Naive thymus-derived CD4-positive, alpha-beta T cell (primary cell): ENCODE measurements around the gene RPL18. TPM values are rescaled to one million over a fixed set of nuclear protein-coding genes. Genes with fewer than 3 reads are reported as not detected.

Experiments
- ATAC-seq: fragments of 150-1000 bp; cut with Tn5 transposase; 2 replicates; pipeline ENCODE4 v1.10.0; 2021; ENCODE audit warnings: mild to moderate bottlenecking, moderate library complexity
- CTCF ChIA-PET: fragments of 350-600 bp; sonication (Branson Sonifier 250); formaldehyde crosslinking; loops from one replicate; lab custom pipeline; 2021; ENCODE audit warnings: antibody characterized with exemption; lab: Charles Lee
- POLR2A ChIA-PET: fragments of 350-600 bp; sonication (Branson Sonifier 250); formaldehyde crosslinking; loops from one replicate; lab custom pipeline; 2021; ENCODE audit warnings: antibody characterized with exemption, inconsistent platforms; lab: Charles Lee
- DNase-seq, 9 donors: peaks; one replicate each; pipeline versions ENCODE4 v3.0.0 to v3.0.0-alpha.2; 2020 to 2022; ENCODE audit warnings: mixed read lengths in 1 of 9
- H3K27ac ChIP-seq: one replicate; pipeline ENCODE4 v1.7.0; 2013; ENCODE audit warnings: mild to moderate bottlenecking, low read depth, low read length, moderate library complexity
- H3K27me3 ChIP-seq, 2 donors: one replicate each; pipeline ENCODE4 v1.7.0; 2013; ENCODE audit warnings: low read length in 2 of 2, mild to moderate bottlenecking in 2 of 2, moderate library complexity in 2 of 2; ENCODE audit not compliant: control insufficient read depth in 2 of 2, insufficient read depth in 2 of 2
- H3K36me3 ChIP-seq, 3 experiments: 1 replicate in 2 of 3; 2 replicates in 1 of 3; pipeline ENCODE4 v1.7.0; 2013; ENCODE audit warnings: low read length in 3 of 3, mild to moderate bottlenecking in 3 of 3, moderate library complexity in 1 of 3; ENCODE audit not compliant: insufficient read depth in 3 of 3, control insufficient read depth in 2 of 3
- H3K4me1 ChIP-seq, 2 donors: one replicate each; pipeline ENCODE4 v1.7.0; 2013; ENCODE audit warnings: low read length in 2 of 2, mild to moderate bottlenecking in 2 of 2, moderate library complexity in 1 of 2; ENCODE audit not compliant: control insufficient read depth in 2 of 2, insufficient read depth in 2 of 2
- H3K4me3 ChIP-seq: 2 replicates; pipeline ENCODE4 v1.7.0; 2013; ENCODE audit warnings: mild to moderate bottlenecking, low read length
- H3K9me3 ChIP-seq, 3 experiments: 1 replicate in 2 of 3; 2 replicates in 1 of 3; pipeline ENCODE4 v1.7.0; 2013; ENCODE audit warnings: low read length in 3 of 3; ENCODE audit not compliant: control insufficient read depth in 2 of 3
- H3K27ac Mint-ChIP-seq, 9 donors: one replicate each; pipeline ENCODE4 v1.8.0; 2020 to 2022; ENCODE audit warnings: mixed read lengths in 9 of 9, mild to moderate bottlenecking in 8 of 9, moderate library complexity in 5 of 9, inconsistent platforms in 2 of 9
- H3K27me3 Mint-ChIP-seq, 5 donors: one replicate each; pipeline ENCODE4 v1.8.0; 2021 to 2022; ENCODE audit warnings: mixed read lengths in 5 of 5, mild to moderate bottlenecking in 1 of 5
- H3K36me3 Mint-ChIP-seq, 5 donors: one replicate each; pipeline ENCODE4 v1.8.0; 2020 to 2022; ENCODE audit warnings: mixed read lengths in 5 of 5, mild to moderate bottlenecking in 3 of 5, inconsistent platforms in 1 of 5
- H3K4me1 Mint-ChIP-seq, 7 donors: one replicate each; pipeline ENCODE4 v1.8.0; 2020 to 2022; ENCODE audit warnings: mixed read lengths in 7 of 7, mild to moderate bottlenecking in 3 of 7, inconsistent platforms in 1 of 7
- H3K4me3 Mint-ChIP-seq, 10 donors: one replicate each; pipeline ENCODE4 v1.8.0; 2020 to 2022; ENCODE audit warnings: mild to moderate bottlenecking in 10 of 10, mixed read lengths in 10 of 10, moderate library complexity in 6 of 10, inconsistent platforms in 2 of 10
- H3K9me3 Mint-ChIP-seq, 11 donors: one replicate each; pipeline ENCODE4 v1.8.0; 2020 to 2022; ENCODE audit warnings: mixed read lengths in 11 of 11, mild to moderate bottlenecking in 4 of 11, inconsistent platforms in 1 of 11, moderate library complexity in 1 of 11
- intact Hi-C, 2 donors: fragments of 100-400 bp; cut with micrococcal nuclease; formaldehyde crosslinking; loops; one replicate each; pipeline ENCODE4 v1.15.1; 2023
- polyA plus RNA-seq, 2 donors: library from polyadenylated mRNA; unstranded; fragments of 300-500 nt; fragmentation: Illumina TruSeq; gene quantifications; one replicate each; pipeline ENCODE4 v1.2.3, GENCODE V29; 2021
- total RNA-seq, 6 experiments: library from RNA in 5 of 6; stranded (reverse) in 5 of 6; gene quantifications; 1 replicate in 5 of 6; 2 replicates in 1 of 6; pipeline ENCODE4 v1.2.3 and lab custom pipeline; 2021 to 2026

The RPL18 gene
- total and polyA plus RNA-seq, 7 experiments from 2014 or later = 1,570 to 2,826 (median 2,813) TPM

DNA sequence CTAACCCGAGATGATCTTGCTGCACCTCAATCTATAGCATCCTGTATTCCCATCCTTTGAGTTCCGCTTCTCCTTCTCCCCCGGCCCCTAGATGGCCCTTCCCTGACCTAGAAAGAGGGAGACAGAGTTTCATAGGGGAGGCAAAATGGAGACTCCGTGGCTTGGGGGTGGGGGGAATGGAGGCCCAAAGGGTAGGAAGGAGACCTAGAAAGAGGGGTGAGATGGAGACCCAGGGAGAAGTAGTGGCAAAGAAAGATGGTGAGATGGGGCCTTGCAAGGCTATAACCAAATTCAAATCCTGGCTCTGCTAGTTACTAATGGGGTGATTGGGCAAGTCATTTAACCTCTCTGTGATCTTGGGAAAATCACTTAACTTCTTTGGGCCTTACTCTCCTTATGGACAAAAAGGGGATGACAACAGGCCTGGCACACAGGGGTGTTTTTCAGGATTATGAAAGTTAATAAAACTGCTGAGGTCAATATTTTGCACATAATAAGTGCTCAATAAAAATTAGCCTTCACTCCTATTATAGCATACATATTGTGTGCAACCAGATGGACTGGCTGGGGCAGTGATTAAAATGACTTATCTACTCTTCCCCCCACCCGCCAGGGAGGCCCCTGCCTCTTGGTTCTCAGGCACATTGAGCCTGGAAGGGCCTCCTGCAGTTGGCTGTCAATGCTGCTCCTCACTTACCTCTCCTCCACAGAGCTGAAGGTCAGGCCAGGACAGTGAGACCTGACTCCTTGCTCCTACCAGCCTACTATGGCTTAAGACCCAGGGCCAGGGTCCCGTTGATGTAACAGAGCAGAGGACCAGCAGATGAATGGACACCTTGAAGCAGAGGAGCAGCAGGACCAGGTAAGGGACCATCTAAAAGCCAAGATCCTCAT lies 961 bp upstream of the RPL18 start:
- ATAC-seq (no peak), DNase-seq (no peak)
- peaks cover 0 to 3% (median 0%) of the 10 kb centered on the region in 11 donors for H3K9me3 Mint-ChIP-seq
- Histone ChIP-seq H3K4me3 (peak overlapping the region; percentile 96), H3K27ac (peak overlapping the region; percentile 95), H3K9me3 (no peaks in the 10 kb centered on the region), H3K36me3 (peaks cover 0 to 33% (median 13%) of the 10 kb centered on the region in 3 experiments), H3K27me3 (no peaks in the 10 kb centered on the region), H3K4me1 (peaks cover 26 to 45% of the 10 kb centered on the region in 2 donors)
- peaks cover 44 to 70% (median 55%) of the 10 kb centered on the region in 7 donors for H3K4me1 Mint-ChIP-seq
- CTCF ChIA-PET = interaction anchor here (0.6 to 1.3 kb wide), 5 partner anchors 14 to 831 kb away, joined by 3 to 6 read pairs (median 3); no protein-coding TSS in a partner anchor
- POLR2A ChIA-PET = interaction anchor here (0.6 to 5.9 kb wide), 24 partner anchors 7 to 1199 kb away, joined by 3 to 73 read pairs (median 4); partner anchors contain the start of genes CA11, DBP, SYNGR4 and TMEM143
- H3K36me3 Mint-ChIP-seq = peaks cover 0 to 31% (median 14%) of the 10 kb centered on the region in 5 donors
- no peaks in the 10 kb centered on the region for H3K27me3 Mint-ChIP-seq
- peak overlapping the region; percentile 96 to 99 (median 98) for H3K27ac Mint-ChIP-seq
- peak overlapping the region; percentile 88 to 99 (median 96) for H3K4me3 Mint-ChIP-seq
- intact Hi-C loops = loop anchor here (1.0 to 10.0 kb wide), 15 partner anchors 17 to 1257 kb away; partner anchors contain the start of genes CYTH2 (in 2 of the 2), DBP (in 2 of the 2), GRWD1 (in 2 of the 2) and AKT1S1 (in 1 of the 2)

DNA sequence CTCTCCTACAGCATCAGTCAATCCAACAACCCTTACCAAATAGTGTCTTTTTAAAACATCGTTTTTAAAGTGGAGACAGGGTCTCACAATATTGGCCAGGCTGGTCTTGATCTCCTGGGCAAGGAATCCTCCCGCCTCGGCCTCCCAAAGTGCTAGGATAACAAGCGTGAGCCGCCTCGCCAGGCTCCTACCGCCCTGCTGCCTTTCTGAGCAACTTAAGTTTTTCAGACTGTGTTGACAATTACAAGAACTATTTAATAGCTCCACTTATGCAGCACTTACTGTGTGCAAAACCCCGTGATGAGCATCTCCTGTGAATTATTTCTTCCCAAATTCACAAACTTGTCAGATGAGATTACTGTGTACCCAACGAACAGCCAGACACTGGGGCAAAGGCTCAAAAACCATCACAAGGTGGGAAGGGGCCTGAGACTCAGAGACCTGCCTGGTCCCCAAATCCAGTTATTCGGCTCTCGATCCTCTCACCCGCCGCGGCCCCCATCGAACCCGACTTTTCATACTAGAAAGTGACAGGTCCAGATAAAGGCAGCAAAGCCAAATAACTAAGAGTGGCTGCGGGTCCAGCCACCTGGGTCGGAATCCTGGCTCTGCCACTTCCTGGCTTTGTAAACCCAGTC lies 581 bp downstream of the RPL18 start:
- peak overlapping the region; percentile 95 for H3K27ac ChIP-seq
- H3K36me3 Mint-ChIP-seq = peaks cover 0 to 28% (median 14%) of the 10 kb centered on the region in 5 donors
- H3K4me1 Mint-ChIP-seq = peaks cover 34 to 57% (median 47%) of the 10 kb centered on the region in 7 donors
- H3K4me3 ChIP-seq = peak overlapping the region; percentile 96
- peak overlapping the region; percentile 96 to 99 (median 98) for H3K27ac Mint-ChIP-seq
- intact Hi-C loops = loop anchor here (2.0 to 10.0 kb wide), 5 partner anchors 30 to 1026 kb away; partner anchors contain the start of genes RRAS (in 1 of the 2), SCAF1 (in 1 of the 2) and SYNGR4 (in 1 of the 2)
- peaks cover 0 to 36% (median 16%) of the 10 kb centered on the region in 3 experiments for H3K36me3 ChIP-seq
- DNase-seq (no peak), ATAC-seq (no peak)
- H3K27me3 ChIP-seq = no peaks in the 10 kb centered on the region
- no peaks in the 10 kb centered on the region for H3K9me3 ChIP-seq
- peaks cover 0 to 3% (median 0%) of the 10 kb centered on the region in 11 donors for H3K9me3 Mint-ChIP-seq
- POLR2A ChIA-PET = interaction anchor here (0.5 to 5.2 kb wide), 20 partner anchors 9 to 1259 kb away, joined by 3 to 73 read pairs (median 4); partner anchors contain the start of genes AKT1S1, CA11, DBP and KPTN
- H3K27me3 Mint-ChIP-seq = no peaks in the 10 kb centered on the region
- CTCF ChIA-PET = interaction anchor here (0.6 to 1.9 kb wide), 6 partner anchors 9 to 218 kb away, joined by 3 to 9 read pairs (median 4); partner anchors contain the start of gene FUT2
- peak overlapping the region; percentile 88 to 99 (median 96) for H3K4me3 Mint-ChIP-seq
- peaks cover 20 to 39% of the 10 kb centered on the region in 2 donors for H3K4me1 ChIP-seq

DNA sequence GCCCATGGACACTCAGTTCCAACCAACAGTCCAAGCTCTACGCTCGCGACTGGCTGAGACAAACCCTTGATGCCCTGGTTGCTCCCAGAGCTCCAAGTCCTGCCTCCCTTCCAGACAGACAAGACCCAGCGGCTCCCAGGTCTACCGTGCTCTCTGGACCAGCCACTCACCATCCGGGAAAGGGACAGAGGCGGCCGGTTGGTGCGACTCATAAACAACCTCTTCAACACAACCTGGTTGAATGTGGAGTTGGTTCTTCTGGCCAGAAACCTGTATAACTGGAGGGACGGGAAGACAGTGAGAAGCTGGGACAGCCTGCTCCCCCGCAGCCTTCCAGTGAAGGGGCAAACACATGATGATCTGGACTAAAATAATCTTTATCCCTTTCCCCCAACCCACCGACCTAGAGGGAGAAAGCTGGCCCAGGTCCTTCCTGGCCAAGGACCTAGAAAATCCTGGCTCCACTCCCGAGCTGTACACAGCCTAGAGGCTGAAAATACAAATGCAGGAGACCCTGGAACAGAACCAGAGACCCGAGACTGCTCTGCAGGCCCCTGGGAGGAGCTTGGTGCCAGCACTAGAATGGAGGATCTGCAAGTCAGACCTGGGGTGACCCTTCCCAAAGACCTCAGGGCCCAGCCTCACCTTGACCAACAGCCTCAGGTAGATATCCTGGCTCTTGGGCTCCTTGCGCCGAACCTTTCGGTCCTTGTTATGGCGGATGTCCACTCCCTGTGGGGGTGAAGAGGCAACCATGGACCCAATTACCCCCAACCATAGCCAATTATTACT lies 1.6 kb downstream of the RPL18 start:
- Mint-ChIP-seq H3K27me3 (no peaks in the 10 kb centered on the region), H3K4me3 (peak overlapping the region; percentile 88 to 99 (median 96)), H3K4me1 (peaks cover 29 to 50% (median 40%) of the 10 kb centered on the region in 7 donors), H3K36me3 (peaks cover 0 to 24% (median 11%) of the 10 kb centered on the region in 5 donors), H3K27ac (peak overlapping the region in 8 of 9 donors; percentile 96 to 99 (median 98)), H3K9me3 (peaks cover 0 to 2% (median 0%) of the 10 kb centered on the region in 11 donors)
- peak overlapping the region; percentile 95 for H3K27ac ChIP-seq
- intact Hi-C loops = loop anchor here in 1 of 2 donors (10.0 kb wide), 1 partner anchor 1027 kb away; the partner anchor contains the start of genes RRAS and SCAF1
- POLR2A ChIA-PET = interaction anchor here (0.8 to 5.2 kb wide), 8 partner anchors 8 to 203 kb away, joined by 3 to 73 read pairs (median 4); partner anchors contain the start of gene DBP
- DNase-seq (no peak), ATAC-seq (no peak)
- no peaks in the 10 kb centered on the region for H3K27me3 ChIP-seq
- CTCF ChIA-PET = interaction anchor here (1.4 to 1.9 kb wide), 3 partner anchors 10 to 33 kb away, joined by 3 to 9 read pairs (median 5); no protein-coding TSS in a partner anchor
- H3K9me3 ChIP-seq = no peaks in the 10 kb centered on the region
- H3K4me3 ChIP-seq = peak overlapping the region; percentile 96
- H3K4me1 ChIP-seq = peaks cover 17 to 36% of the 10 kb centered on the region in 2 donors
- peaks cover 0 to 36% (median 16%) of the 10 kb centered on the region in 3 experiments for H3K36me3 ChIP-seq

DNA sequence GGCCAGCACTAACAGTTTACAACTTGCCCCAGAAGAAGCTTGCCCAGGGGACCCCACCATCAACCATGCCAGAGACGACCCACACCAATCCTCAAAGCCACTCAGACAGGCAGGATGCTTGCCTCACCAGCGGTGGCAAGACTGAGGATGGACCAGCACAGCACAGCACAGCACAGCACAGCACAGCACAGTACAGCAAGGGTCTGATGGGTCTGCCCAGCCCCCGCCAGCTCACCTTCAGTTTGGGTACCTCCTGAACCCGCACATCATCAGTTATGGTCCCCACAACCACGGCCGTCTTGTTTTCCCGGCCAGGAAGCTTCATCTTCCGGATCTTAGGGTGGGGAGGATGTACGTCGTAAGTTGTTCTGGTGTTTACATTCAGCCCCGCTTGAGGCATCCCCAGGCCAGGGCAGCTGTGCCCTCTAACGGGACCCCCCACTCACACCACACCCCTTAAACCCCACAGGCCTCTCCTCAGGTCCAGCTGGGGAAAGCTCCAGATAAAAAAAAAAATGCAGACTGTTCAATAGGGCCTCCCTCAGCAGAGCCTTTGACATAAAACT lies 2.4 kb downstream of the RPL18 start:
- Mint-ChIP-seq H3K27me3 (no peaks in the 10 kb centered on the region), H3K27ac (peak overlapping the region in 6 of 9 donors; percentile 26 to 99 (median 80)), H3K36me3 (peaks cover 0 to 21% (median 9%) of the 10 kb centered on the region in 5 donors), H3K4me1 (peaks cover 27 to 45% (median 36%) of the 10 kb centered on the region in 7 donors), H3K4me3 (peak overlapping the region; percentile 35 to 99 (median 92)), H3K9me3 (peaks cover 0 to 2% (median 0%) of the 10 kb centered on the region in 11 donors)
- Histone ChIP-seq H3K27me3 (no peaks in the 10 kb centered on the region), H3K4me3 (no peak overlapping the region), H3K4me1 (peaks cover 17 to 36% of the 10 kb centered on the region in 2 donors), H3K9me3 (no peaks in the 10 kb centered on the region), H3K27ac (peak overlapping the region; percentile 95), H3K36me3 (peaks cover 0 to 36% (median 16%) of the 10 kb centered on the region in 3 experiments)
- intact Hi-C loops = loop anchor here in 1 of 2 donors (10.0 kb wide), 1 partner anchor 1028 kb away; the partner anchor contains the start of genes RRAS and SCAF1
- no peak for ATAC-seq
- DNase-seq = peak in 1 of 9 donors; percentile 8
- ChIA-PET POLR2A (interaction anchor here (0.6 to 4.7 kb wide), 5 partner anchors 8 to 1694 kb away, joined by 4 to 73 read pairs (median 5); no protein-coding TSS in a partner anchor), CTCF (interaction anchor here (0.6 to 1.6 kb wide), 2 partner anchors 9 to 204 kb away, joined by 3 to 5 read pairs; no protein-coding TSS in a partner anchor)

DNA sequence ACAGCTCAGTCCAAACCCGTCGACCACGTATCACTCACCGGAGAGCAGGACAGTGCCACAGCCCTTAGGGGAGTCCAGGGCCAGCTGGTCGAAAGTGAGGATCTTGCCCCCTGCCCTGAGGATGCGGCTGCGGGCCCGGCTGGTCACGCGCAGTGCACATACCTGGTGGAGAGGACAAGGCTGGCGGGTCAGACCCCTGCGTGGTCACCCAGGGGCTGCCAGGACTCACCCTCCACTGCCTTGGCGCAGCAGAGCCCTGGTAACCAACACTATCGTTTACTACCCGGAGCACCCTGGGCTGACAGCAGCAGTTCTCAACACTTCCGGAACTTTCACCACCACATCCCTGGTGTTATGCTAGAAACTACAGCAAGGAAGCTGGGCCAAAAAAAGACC lies 2.9 kb downstream of the RPL18 start:
- Mint-ChIP-seq H3K27ac (peak overlapping the region in 4 of 9 donors; percentile 28 to 69 (median 60)), H3K27me3 (no peaks in the 10 kb centered on the region), H3K9me3 (peaks cover 0 to 2% (median 0%) of the 10 kb centered on the region in 11 donors), H3K36me3 (peaks cover 0 to 19% (median 9%) of the 10 kb centered on the region in 5 donors), H3K4me3 (peak overlapping the region in 9 of 10 donors; percentile 33 to 99 (median 57)), H3K4me1 (peaks cover 27 to 42% (median 36%) of the 10 kb centered on the region in 7 donors)
- DNase-seq (peak in 1 of 9 donors; percentile 5), ATAC-seq (no peak)
- no peaks in the 10 kb centered on the region for H3K27me3 ChIP-seq
- H3K36me3 ChIP-seq = peaks cover 0 to 36% (median 16%) of the 10 kb centered on the region in 3 experiments
- intact Hi-C loops = loop anchor here in 1 of 2 donors (10.0 kb wide), 1 partner anchor 1029 kb away; the partner anchor contains the start of genes RRAS and SCAF1
- no peak overlapping the region for H3K4me3 ChIP-seq
- POLR2A ChIA-PET = interaction anchor here (0.6 to 4.7 kb wide), 2 partner anchors 15 to 1694 kb away, joined by 5 to 73 read pairs; no protein-coding TSS in a partner anchor
- peaks cover 17 to 36% of the 10 kb centered on the region in 2 donors for H3K4me1 ChIP-seq
- CTCF ChIA-PET = interaction anchor here (0.6 to 1.6 kb wide), 2 partner anchors 8 to 204 kb away, joined by 3 to 5 read pairs; no protein-coding TSS in a partner anchor
- H3K9me3 ChIP-seq = no peaks in the 10 kb centered on the region
- H3K27ac ChIP-seq = no peak overlapping the region
